GM12873 (cell line): ENCODE data around the gene CCL21.

ENCODE experiments used
- TF ChIP-seq, protein P1 (sequence below): IDR thresholded peaks from 2 replicates; pipeline ENCODE4 v1.5.1; 2012; ENCODE audit warnings: low read depth, mild to moderate bottlenecking, moderate library complexity, low read length, control low read depth; ENCODE audit not compliant: insufficient read depth; ENCODE audit errors: missing control alignments

CCL21 gene

DNA sequence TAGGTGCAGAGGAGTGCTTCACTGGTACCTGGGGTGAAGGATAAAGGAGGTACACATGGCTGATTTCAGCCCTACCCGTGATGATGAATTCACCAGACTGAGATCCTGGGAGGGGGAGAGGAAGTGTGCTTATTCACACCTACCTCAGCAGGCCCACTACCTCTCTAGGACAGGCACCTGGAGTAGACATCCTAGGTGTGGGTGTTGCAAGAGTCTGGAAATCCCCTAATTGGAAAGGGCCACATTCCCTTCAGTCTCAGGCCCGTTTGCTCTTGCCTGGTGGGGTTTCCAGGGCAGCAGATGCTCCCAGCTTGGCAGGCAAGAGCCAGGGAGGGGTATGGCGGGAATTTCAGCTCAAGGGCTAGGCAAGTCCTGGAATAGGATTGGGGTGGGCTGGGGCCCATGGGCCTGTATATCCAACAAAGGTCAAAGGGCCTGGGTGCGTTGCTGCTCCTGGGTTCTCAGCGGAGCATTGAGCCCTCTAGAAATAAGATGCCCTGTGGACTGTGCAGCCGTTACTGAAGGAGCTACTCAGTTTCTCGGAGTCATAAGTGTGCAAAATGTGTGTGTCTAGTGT, 5.8 kb upstream of the CCL21 start:
- TF ChIP-seq, protein P1, sequence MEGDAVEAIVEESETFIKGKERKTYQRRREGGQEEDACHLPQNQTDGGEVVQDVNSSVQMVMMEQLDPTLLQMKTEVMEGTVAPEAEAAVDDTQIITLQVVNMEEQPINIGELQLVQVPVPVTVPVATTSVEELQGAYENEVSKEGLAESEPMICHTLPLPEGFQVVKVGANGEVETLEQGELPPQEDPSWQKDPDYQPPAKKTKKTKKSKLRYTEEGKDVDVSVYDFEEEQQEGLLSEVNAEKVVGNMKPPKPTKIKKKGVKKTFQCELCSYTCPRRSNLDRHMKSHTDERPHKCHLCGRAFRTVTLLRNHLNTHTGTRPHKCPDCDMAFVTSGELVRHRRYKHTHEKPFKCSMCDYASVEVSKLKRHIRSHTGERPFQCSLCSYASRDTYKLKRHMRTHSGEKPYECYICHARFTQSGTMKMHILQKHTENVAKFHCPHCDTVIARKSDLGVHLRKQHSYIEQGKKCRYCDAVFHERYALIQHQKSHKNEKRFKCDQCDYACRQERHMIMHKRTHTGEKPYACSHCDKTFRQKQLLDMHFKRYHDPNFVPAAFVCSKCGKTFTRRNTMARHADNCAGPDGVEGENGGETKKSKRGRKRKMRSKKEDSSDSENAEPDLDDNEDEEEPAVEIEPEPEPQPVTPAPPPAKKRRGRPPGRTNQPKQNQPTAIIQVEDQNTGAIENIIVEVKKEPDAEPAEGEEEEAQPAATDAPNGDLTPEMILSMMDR = no peak

GRCh38 chr9:34714007-34714406, 4.1 kb upstream of the CCL21 start:
- TF ChIP-seq, protein P1 = no peak

GRCh38 chr9:34712140-34712539, 2.2 kb upstream of the CCL21 start:
- TF ChIP-seq, protein P1 = no peak

DNA sequence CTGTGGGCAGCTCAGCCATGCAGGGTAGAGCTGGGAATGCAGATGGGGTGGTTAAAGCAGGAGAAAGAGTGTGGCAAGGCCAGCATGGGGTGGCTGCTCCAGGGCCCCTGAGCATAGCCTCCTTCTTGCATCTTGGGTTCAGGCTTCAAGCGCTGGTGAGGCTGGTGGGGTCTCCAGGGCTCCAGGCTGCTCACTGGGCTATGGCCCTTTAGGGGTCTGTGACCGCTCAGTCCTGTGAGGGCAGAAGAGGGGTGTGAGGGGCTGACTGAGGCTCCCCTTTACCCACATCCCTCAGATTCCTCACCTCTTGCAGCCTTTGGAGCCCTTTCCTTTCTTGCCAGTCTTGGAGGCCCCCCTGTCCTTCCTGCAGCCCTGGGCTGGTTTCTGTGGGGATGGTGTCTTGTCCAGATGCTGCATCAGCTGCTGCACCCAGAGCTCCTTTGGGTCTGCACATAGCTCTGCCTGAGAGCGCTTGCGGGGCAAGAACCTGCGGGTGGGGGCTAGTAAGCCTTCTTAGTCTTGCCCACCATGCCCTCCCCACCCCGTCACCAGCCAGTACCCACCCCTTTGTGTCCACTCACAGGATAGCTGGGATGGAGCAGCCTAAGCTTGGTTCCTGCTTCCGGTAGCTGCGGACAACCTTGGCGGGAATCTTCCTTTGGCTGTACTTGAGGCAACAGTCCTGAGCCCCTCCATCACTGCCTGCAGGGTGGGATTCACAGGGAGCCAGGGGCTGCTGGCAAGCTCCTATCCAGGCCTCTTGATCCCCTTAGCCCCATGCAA, 549 bp downstream of the CCL21 start:
- TF ChIP-seq, protein P1 = no peak

- TF ChIP-seq, protein P1 = no peak
Observed at GRCh38 chr9:34707130-34707529, 2.8 kb downstream of the CCL21 start.

DNA sequence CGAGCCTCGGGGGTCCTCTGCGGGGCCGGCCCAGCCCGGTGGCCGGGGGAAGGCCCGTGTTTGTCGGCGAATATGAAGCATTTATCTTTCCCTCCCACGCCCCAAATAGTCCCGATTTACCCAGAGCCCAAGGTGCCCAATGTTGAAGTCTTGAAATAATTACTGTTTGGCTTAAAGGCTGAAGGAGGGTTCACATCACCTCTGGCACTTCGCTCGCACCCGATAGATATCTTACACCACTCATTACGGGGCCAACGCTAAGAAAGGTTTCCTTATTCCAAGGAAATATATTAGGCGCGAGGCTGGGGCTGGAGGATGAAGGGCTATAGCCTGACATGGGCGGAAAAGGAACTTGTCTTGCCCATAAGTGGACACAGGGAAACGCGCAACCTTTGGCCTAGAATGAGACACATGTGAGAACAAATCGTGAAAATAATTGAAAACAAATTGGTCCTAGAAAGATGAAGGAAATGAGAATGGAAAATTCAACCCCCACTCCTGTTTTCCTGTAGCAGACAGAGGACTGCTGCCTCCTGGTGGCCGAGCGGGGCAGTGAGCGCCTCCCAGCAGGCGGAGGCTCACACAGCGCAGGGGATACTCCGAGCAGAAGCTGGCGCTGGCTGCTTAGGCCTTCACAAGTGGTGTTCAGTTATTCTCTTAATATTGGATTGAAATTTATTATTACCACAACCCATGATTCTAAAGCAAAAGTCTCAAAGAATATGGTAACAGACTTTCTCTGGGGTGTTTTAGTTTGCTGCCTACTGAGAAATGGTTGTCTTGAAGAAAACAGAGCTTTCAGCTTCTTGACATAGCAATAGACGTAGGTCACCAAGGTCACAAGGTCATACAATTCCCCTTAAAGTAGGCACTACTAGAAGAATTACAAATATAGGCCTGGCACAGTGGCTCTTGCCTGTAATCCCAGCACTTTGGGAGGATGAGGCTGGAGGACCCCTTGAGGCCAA, 7.9 kb downstream of the CCL21 start:
- TF ChIP-seq, protein P1 = peak; percentile 99
